ENCODE results near the gene CRTC1. TPM values are rescaled to one million over a fixed set of nuclear protein-coding genes. Genes with fewer than 3 reads are reported as not detected.

CRTC1 gene
- total RNA-seq, 2 experiments from 2014 or later, result 5.9 to 6.4 TPM

DNA sequence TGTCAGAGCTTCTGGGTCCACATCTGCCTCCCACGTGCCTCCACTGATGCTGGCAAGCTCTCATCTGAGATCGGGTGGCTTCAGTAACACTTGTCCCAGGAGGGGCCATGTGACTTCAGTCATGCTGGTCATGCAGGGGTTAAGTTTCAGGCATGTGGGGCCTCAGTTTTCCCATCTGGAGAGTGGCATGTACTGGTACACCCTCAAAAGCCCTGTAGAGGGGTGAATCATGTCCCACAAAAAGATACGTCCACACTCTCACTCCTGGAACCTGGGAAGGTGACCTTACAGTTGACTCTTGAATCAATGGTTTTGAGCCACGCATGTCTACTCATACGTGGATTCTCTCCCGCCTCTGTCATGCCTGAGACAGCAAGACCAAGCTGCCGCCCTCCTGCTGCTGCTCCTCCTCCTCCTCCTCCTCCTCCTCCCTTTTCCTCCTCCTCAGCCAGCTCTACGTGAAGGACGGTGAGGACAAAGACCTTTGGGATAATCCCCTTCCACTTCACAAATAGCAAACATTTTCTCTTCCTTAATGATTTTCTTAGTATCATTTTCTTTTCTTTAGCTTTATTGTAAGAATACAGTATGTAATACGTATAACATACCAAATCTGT lies 54.0 kb downstream of the CRTC1 start:
- no peaks in the 10 kb centered on the region for H3K4me1 Mint-ChIP-seq
- no peaks in the 10 kb centered on the region for H3K9me3 Mint-ChIP-seq (ENCODE audit: low read depth)
- no peak overlapping the region for H3K4me3 Mint-ChIP-seq
- H3K36me3 Mint-ChIP-seq, result no peaks in the 10 kb centered on the region
- H3K27ac Mint-ChIP-seq, result no peak overlapping the region
- CTCF ChIA-PET, result no interaction called here
- ATAC-seq (no peak), DNase-seq (no peak)
- no peaks in the 10 kb centered on the region for H3K27me3 Mint-ChIP-seq

DNA sequence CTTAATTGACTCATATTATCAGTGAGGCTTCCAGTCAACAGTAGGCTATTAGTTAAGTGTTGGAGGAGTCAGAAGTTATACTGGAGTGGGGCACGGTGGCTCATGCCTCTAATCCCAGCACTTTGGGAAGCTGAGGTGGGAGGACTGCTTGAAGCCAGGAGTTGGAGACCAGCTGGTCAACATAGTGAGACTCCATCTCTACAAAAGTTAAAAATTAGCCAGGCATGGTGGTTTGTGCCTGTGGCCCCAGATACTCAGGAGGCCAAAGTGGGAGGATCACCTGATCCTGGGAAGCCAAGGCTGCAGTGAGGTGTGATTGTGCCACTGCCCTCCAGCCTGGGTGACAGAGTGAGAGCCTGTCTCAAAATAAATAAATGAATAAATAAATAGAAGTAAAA lies 54.5 kb downstream of the CRTC1 start:
- CTCF ChIA-PET, result no interaction called here
- no peak overlapping the region for H3K4me3 Mint-ChIP-seq
- no peak for ATAC-seq

DNA sequence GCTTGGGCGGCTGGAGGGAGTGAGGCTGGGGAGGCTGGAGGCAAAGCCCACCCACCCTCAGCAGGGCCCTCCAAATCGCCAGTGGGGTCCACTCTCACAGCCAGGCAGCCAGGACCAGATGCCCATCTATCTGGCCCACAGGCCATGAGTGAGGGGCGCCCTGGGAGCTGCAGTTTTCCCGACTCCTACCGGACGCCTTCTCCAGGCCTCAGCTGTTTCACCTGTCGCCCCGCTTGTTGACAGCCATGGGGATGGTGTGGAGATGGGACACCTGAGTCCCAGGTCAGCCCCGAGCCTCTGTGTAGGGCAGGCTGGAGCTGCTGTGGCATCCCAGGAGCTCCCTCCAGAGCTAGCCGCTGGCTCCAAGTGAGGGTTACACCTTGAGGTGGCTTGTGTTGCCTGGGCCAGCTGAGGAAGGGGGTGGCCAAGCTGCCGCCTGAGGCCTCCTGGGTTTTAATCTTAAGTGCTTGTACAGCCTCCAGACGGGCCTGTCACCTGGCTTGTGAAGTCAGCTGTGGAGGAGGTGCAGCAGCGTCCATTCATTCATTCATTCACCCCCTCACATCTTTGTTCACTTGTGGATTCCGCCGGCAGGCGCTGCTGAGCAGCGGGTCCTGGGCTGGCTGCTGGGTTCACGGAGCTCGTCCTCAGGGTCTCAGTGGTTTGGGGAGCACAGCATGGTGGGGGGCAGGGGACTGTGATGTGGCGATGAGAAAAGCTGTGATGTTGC lies 55.6 kb downstream of the CRTC1 start:
- Mint-ChIP-seq H3K27ac (no peak overlapping the region), H3K27me3 (no peaks in the 10 kb centered on the region), H3K4me1 (no peaks in the 10 kb centered on the region), H3K4me3 (no peak overlapping the region), H3K9me3 (ENCODE audit: low read depth) (no peaks in the 10 kb centered on the region), H3K36me3 (no peaks in the 10 kb centered on the region)
- CTCF ChIA-PET, result interaction anchor here (0.6 kb wide), 1 partner anchor 266 kb away, joined by 3 read pairs; no protein-coding TSS in a partner anchor
- DNase-seq (no peak), ATAC-seq (no peak)

More for the DNA sequence above, 54.5 kb downstream of the CRTC1 start:
- DNase-seq, result no peak
- H3K27ac Mint-ChIP-seq, result no peak overlapping the region
- no peaks in the 10 kb centered on the region for H3K27me3 Mint-ChIP-seq
- no peaks in the 10 kb centered on the region for H3K36me3 Mint-ChIP-seq
- no peaks in the 10 kb centered on the region for H3K9me3 Mint-ChIP-seq (ENCODE audit: low read depth)
- H3K4me1 Mint-ChIP-seq, result no peaks in the 10 kb centered on the region

DNA sequence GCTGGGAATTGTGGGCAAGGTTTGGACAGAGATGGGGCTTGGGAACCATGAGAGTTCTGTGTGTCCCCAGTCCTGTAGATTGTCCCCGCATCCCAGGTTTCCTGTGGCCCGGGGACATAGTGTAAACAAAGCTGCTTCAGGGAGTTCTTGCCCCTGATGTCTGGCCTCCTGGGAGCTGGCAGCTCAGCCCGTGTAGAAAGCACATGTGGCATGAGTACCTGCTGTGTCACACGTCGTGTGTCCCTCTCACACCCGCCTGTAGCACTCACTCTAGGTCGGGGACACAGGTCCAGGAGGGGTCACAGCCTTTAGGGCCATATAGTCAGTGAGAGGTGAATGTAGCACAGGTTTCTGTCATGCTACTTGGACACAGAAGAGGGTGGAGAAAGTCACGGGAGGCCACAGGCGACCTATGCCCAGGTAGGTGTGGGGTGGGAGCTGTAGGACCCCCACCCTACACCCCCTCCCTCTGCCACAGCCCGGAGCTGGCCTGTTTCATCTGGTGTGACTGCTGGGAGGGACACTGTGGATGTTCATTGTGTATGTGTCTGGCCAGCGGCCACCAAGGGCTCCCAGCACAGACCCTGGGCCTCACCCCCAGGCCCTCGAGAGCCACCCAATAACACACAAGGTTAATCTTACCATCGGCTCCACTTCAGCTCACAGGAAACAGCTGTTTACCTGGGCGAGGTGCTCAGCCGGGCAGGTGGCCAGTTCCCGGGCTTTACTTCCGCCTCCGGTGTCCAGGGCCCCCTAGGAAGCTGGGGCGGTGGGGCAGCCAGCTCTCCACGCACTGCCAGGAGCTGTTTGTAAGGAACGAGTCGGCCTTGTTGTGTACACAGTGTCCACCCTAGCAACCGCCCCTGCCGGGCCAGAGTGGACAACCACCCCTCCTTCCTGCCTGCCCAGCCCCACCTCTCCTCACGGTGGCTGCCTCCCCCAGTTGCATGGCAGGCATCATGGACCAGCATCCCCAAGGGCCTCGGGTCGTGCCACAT lies 57.9 kb downstream of the CRTC1 start:
- Mint-ChIP-seq H3K36me3 (no peaks in the 10 kb centered on the region), H3K4me3 (no peak overlapping the region), H3K27me3 (no peaks in the 10 kb centered on the region), H3K27ac (no peak overlapping the region), H3K9me3 (ENCODE audit: low read depth) (no peaks in the 10 kb centered on the region), H3K4me1 (no peaks in the 10 kb centered on the region)
- ATAC-seq (no peak), DNase-seq (no peak)
- CTCF ChIA-PET, result interaction anchor here (0.6 kb wide), 1 partner anchor 39 kb away, joined by 3 read pairs; no protein-coding TSS in a partner anchor

DNA sequence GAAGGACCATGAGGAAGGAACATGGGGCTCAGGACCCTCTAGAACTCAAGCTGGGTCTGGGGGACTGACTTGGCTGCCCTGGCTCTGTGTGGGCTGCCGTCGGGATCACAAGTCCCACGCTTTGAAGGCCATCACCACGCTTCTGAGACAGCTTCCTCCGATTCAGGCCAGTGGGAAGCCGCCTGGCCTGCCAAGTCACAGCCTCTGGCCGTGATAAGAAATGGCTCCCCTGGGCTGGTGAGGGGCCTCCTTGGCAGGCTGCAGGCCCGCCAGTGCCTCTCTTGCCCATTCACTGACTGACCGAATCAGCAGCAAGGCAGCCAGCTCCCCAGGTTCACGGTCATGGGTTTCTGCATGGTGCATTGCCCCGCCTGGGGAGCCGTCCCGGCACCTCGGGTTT lies 58.8 kb downstream of the CRTC1 start:
- Mint-ChIP-seq H3K4me3 (no peak overlapping the region), H3K27ac (no peak overlapping the region), H3K36me3 (no peaks in the 10 kb centered on the region), H3K9me3 (ENCODE audit: low read depth) (no peaks in the 10 kb centered on the region), H3K27me3 (no peaks in the 10 kb centered on the region), H3K4me1 (no peaks in the 10 kb centered on the region)
- DNase-seq (no peak), ATAC-seq (no peak)
- CTCF ChIA-PET, result no interaction called here

DNA sequence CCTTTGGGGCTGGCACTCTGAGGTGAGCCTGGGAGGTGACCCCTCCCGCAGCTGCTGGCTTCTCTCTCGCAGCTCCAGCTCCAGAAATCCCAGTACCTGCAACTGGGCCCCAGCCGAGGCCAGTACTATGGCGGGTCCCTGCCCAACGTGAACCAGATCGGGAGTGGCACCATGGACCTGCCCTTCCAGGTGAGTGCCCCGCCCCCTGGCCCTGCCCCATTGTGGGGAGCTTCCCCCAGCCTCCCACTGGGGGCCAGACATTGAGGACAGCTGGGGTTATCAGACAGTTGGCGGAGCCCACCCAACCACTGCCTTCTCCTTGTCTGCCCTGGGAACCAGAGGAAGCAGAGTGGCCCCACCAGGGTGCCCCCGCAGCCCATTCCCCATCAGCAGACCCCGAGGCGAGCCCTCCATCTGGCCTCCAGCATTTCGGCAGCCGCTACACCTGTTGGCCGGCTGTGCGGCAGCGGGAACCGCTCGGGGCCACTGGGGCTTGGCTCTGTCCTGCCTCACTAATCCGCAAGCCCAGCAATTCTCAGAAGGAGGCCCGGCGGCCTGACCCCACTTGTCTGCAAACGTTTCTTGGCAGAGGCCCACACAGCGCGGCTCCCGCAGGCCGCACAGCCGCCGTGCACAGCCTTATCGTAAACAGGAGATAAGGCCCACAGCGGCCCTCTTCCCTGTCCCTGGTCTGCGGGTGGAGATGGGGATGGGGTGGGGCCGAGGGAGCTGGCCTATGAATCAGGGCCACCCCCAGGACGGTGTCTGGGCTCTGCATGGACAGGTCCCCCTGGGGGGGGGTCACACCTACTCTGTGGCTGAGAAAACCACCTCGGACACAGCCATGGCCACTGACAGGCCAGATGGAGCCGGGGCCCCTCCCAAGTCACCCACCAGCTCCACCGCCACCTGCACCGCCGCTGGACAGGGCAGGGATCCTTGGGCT lies 59.6 kb downstream of the CRTC1 start:
- no peaks in the 10 kb centered on the region for H3K36me3 Mint-ChIP-seq
- ATAC-seq, result no peak
- DNase-seq, result no peak
- CTCF ChIA-PET, result no interaction called here
- H3K27me3 Mint-ChIP-seq, result no peaks in the 10 kb centered on the region
- no peak overlapping the region for H3K27ac Mint-ChIP-seq
- no peaks in the 10 kb centered on the region for H3K9me3 Mint-ChIP-seq (ENCODE audit: low read depth)
- H3K4me1 Mint-ChIP-seq, result no peaks in the 10 kb centered on the region
- H3K4me3 Mint-ChIP-seq, result no peak overlapping the region

DNA sequence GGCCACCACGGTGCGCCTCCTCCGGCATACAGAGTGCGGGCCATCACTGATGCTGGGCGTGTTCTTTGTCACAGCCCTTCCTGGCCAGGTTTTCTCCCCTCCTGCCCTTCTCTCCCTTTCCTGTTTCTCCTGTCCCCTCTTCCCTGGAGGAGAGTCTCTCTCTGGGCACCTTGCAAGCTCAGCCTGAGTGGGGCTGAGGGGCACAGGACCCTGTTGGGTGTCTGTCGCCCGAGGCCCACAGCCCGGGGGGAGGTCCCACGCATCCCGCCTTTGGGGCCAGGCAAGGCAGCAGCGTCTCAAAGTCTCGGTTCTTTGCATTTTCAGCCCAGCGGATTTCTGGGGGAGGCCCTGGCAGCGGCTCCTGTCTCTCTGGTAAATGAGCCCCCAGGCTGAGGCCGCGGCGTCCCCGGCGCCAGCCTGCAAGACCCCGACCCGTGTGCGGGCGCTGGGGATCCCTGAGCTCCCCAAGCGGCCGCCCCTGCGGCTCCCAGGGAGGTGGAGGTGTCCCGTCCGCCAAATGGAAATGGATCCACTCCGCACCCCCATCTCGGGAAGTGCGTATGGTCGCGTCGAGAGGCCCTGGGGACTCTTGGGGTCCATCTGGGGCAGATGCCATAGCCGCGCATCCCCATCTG lies 60.4 kb downstream of the CRTC1 start:
- Mint-ChIP-seq H3K4me3 (no peak overlapping the region), H3K4me1 (no peaks in the 10 kb centered on the region), H3K27me3 (no peaks in the 10 kb centered on the region), H3K36me3 (no peaks in the 10 kb centered on the region), H3K9me3 (ENCODE audit: low read depth) (no peaks in the 10 kb centered on the region), H3K27ac (no peak overlapping the region)
- ATAC-seq (no peak), DNase-seq (no peak)
- CTCF ChIA-PET, result no interaction called here

DNA sequence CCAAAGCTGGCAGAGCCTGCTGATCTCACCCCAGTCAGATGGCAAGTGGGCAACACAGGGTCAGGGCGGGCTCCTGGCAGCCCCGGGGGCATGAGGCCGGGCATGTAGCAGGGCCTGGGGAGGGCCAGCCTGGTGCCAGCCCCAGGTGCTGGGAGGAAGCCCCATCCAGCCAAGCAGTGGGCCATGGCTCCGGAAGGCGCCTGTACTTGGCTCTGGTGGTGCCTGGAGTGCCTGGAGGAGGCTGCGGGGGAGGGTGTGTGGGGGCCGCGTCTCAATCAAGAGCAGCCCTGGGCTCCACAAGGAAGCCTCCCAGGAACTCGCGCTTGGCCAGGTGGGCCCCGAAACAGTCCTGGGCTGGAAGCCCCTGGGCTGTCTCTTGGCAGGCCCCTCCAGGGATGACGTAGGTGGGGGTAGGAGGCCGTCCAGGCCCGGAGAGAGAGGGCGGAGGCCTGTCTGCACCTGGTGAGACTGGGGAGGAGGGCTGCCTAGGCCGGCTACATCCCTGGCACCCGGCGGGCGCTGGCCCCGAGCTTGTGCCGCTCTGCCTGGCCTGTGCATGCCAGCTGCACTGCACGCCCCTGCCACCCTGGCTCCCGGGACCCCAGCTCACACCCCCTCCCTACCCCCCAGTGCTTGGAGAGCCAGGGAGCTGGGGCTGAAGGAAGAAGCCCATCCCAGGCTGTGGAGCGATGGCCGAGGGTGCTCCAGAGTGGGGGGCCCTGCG lies 61.7 kb downstream of the CRTC1 start:
- H3K36me3 Mint-ChIP-seq, result no peaks in the 10 kb centered on the region
- CTCF ChIA-PET, result no interaction called here
- ATAC-seq (no peak), DNase-seq (no peak)
- H3K4me3 Mint-ChIP-seq, result no peak overlapping the region
- H3K27me3 Mint-ChIP-seq, result no peaks in the 10 kb centered on the region
- H3K9me3 Mint-ChIP-seq (ENCODE audit: low read depth), result no peaks in the 10 kb centered on the region
- no peaks in the 10 kb centered on the region for H3K4me1 Mint-ChIP-seq
- H3K27ac Mint-ChIP-seq, result no peak overlapping the region

DNA sequence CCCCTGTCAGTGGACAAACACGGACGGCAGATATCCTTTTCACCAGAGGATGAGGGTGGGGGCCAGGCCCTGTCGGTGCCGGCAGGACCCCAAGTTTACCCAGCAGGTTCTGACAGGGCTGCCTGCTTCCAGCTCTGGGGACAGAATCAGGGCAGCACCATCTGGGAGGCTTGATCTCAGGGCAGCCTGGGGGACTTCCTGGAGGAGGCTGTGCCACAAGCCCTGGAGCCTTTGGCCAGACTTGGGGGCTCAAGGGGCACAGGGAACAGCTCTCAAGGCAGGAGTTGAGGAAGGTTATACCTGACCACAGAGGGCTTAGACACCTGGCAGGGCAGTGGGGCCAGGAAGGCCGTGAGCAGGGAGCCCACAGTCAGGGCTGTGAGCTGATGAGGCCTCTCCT lies 62.5 kb downstream of the CRTC1 start:
- CTCF ChIA-PET, result no interaction called here
- Mint-ChIP-seq H3K4me3 (no peak overlapping the region), H3K36me3 (no peaks in the 10 kb centered on the region), H3K27me3 (no peaks in the 10 kb centered on the region), H3K9me3 (ENCODE audit: low read depth) (no peaks in the 10 kb centered on the region), H3K4me1 (no peaks in the 10 kb centered on the region), H3K27ac (no peak overlapping the region)
- ATAC-seq (no peak), DNase-seq (no peak)

DNA sequence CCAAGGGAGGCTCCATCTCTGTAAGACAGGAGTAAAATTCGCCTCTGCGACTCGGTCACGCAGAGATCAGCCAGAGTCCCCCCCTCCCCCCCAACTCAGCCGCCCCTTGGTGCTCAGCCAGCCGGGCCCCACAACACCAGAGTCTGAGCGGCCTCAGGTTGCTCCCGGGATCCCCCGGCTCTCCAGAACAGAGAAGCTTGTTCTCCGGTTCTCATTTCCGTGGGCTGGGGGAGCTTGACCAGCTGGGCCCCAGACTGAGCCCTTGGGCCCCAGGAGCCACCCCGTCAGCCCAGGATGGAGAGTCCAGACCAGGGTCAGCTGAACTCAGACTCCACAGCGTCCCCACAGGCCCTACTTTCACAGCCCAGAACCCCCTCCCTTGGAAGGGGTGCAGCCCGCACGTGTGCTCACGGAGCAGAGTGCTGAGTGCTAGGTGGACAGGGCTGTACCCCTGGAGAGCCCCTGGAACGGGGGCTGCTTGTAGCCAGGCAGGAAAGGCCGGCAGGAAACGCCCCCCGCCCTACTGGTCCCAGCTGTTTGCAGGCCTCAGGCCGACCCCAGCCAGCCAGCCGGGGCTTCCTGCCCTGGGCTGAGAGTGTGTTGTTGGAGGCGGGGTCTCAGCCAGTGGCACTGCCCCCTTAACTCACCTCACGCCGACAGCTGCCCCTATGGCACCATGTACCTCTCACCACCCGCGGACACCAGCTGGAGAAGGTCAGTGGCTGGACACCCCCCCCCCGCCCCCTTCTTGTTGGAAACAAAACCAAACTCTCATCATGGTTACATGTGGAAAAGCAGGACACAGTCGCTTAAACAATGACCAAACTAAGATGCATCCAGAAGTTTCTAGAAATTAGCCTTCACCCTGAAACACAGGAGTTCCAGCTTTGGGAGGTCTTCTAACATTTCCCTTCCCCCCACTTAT lies 63.2 kb downstream of the CRTC1 start:
- CTCF ChIA-PET, result no interaction called here
- Mint-ChIP-seq H3K27me3 (no peaks in the 10 kb centered on the region), H3K9me3 (ENCODE audit: low read depth) (no peaks in the 10 kb centered on the region), H3K4me1 (no peaks in the 10 kb centered on the region), H3K4me3 (no peak overlapping the region), H3K36me3 (no peaks in the 10 kb centered on the region), H3K27ac (no peak overlapping the region)
- ATAC-seq, result no peak
- DNase-seq, result no peak
